NCI-H460 (cell line): ENCODE results near the gene G3BP2. TPM values are rescaled to one million over a fixed set of nuclear protein-coding genes. Genes with fewer than 3 reads are reported as not detected.

Source experiments
- DNase-seq: peaks from one replicate; pipeline ENCODE4 v3.0.0-alpha.2; 2016; ENCODE audit warnings: low read depth; ENCODE audit errors: extremely low read depth
- total RNA-seq: library from RNA; depleted of rRNA; stranded (reverse); fragments of >200 nt; shearing (Covaris generic); gene quantifications from 2 replicates; pipeline ENCODE4 v1.2.3, GENCODE V29; 2014

The G3BP2 gene
- total RNA-seq, 1 experiment from 2014 or later = 112 TPM

GRCh38 chr4:75644095-75644494 is 29.1 kb downstream of the G3BP2 start:
- no peak for DNase-seq

- no peak for DNase-seq
Observed at GRCh38 chr4:75643651-75644050, 29.6 kb downstream of the G3BP2 start.

GRCh38 chr4:75639124-75639695 is 34.0 kb downstream of the G3BP2 start:
- no peak for DNase-seq

- DNase-seq = no peak
Observed at GRCh38 chr4:75637827-75638226, 35.4 kb downstream of the G3BP2 start.

- no peak for DNase-seq
Observed at GRCh38 chr4:75637176-75637575, 36.0 kb downstream of the G3BP2 start.

- no peak for DNase-seq
Observed at GRCh38 chr4:75634951-75635350, 38.3 kb downstream of the G3BP2 start.

- no peak for DNase-seq
Observed at GRCh38 chr4:75634281-75634680, 38.9 kb downstream of the G3BP2 start.

- no peak for DNase-seq
Observed at GRCh38 chr4:75633846-75634245, 39.4 kb downstream of the G3BP2 start.

- DNase-seq = no peak
Observed at GRCh38 chr4:75630937-75631329, 42.3 kb downstream of the G3BP2 start.

- DNase-seq = peak; percentile 60
Observed at GRCh38 chr4:75630174-75630936, 42.9 kb downstream of the G3BP2 start, which contains the start of gene CDKL2. Gene CDKL2 (minus strand): TSS chr4:75630528. CDS start chr4:75625988, 4,540 bp downstream.

- no peak for DNase-seq
Observed at GRCh38 chr4:75629239-75629638, 44.0 kb downstream of the G3BP2 start.

- DNase-seq = no peak
Observed at GRCh38 chr4:75623026-75623425, 50.2 kb downstream of the G3BP2 start.

- DNase-seq = no peak
Observed at GRCh38 chr4:75621715-75622114, 51.5 kb downstream of the G3BP2 start.

GRCh38 chr4:75612306-75612705 is 60.9 kb downstream of the G3BP2 start:
- DNase-seq = no peak

- DNase-seq = no peak
Observed at GRCh38 chr4:75605928-75606327, 67.3 kb downstream of the G3BP2 start.

- no peak for DNase-seq
Observed at GRCh38 chr4:75599647-75600046, 73.6 kb downstream of the G3BP2 start.

GRCh38 chr4:75598390-75598789 is 74.8 kb downstream of the G3BP2 start:
- no peak for DNase-seq

- DNase-seq = no peak
Observed at GRCh38 chr4:75596061-75596460, 77.2 kb downstream of the G3BP2 start.

GRCh38 chr4:75593393-75593792 is 79.8 kb downstream of the G3BP2 start:
- no peak for DNase-seq
